Sigmoid colon (tissue), 4 donors: Measurements from ENCODE around the gene IL1RAPL1.

Source experiments
- CTCF ChIP-seq, 4 experiments: fragments of 450-650 bp in 3 of 4; fragments of 200-600 bp in 1 of 4; IDR thresholded peaks; one replicate each; pipeline ENCODE4 v1.5.1; 2016 to 2019; ENCODE audit warnings: antibody characterized with exemption in 4 of 4, mild to moderate bottlenecking in 3 of 4, moderate library complexity in 2 of 4
- EP300 ChIP-seq, 4 donors: sonication (generic); formaldehyde crosslinking; IDR thresholded peaks; one replicate each; pipeline ENCODE4 v1.6.1; 2017; ENCODE audit warnings: antibody characterized with exemption in 4 of 4
- POLR2A ChIP-seq, 2 donors: fragments of 450-650 bp; IDR thresholded peaks; one replicate each; pipeline ENCODE4 v1.6.1; 2016; ENCODE audit warnings: antibody characterized with exemption in 2 of 2, mild to moderate bottlenecking in 2 of 2, moderate library complexity in 2 of 2
- POLR2AphosphoS5 ChIP-seq, 4 donors: sonication (generic); formaldehyde crosslinking; IDR thresholded peaks; one replicate each; pipeline ENCODE4 v1.6.1; 2017; ENCODE audit warnings: antibody characterized with exemption in 4 of 4

GRCh38 chrX:29890004-29890403 is 1302.8 kb downstream of the IL1RAPL1 start:
- no peak for TF ChIP-seq POLR2A (IDR thresholded peaks at IDR 0.05)
- TF ChIP-seq CTCF (IDR thresholded peaks at IDR 0.05), result no peak
- TF ChIP-seq POLR2AphosphoS5 (IDR thresholded peaks at IDR 0.05), result no peak
- no peak for TF ChIP-seq EP300 (IDR thresholded peaks at IDR 0.05)
